Cerebellar cortex (tissue), 1 donor: Measurements from ENCODE around the gene KATNIP.

Experiments
- DNase-seq: peaks from one replicate; pipeline ENCODE4 v3.0.0-alpha.2; 2015; ENCODE audit warnings: low spot score

The KATNIP gene

GRCh38 chr16:27549746-27550581, at the start of gene KATNIP, which contains the start of gene GTF3C1:
TSS of gene KATNIP (plus strand) at chr16:27550144. CDS start at chr16:27550171, 27 bp downstream.
TSS of gene GTF3C1 (minus strand) at chr16:27549913. CDS start at chr16:27549890, 23 bp downstream.
- DNase-seq: peak; percentile 99

- no peak for DNase-seq
Measured at GRCh38 chr16:27500801-27501200, 49.1 kb upstream of the KATNIP start.

GRCh38 chr16:27503662-27504061, 46.3 kb upstream of the KATNIP start:
- no peak for DNase-seq

- no peak for DNase-seq
Measured at GRCh38 chr16:27505297-27506236, 44.4 kb upstream of the KATNIP start.

- no peak for DNase-seq
Measured at GRCh38 chr16:27506771-27507170, 43.2 kb upstream of the KATNIP start.

GRCh38 chr16:27508476-27508875, 41.5 kb upstream of the KATNIP start:
- DNase-seq: no peak

- DNase-seq: peak; percentile 26
Measured at GRCh38 chr16:27511657-27512448, 38.1 kb upstream of the KATNIP start.

- no peak for DNase-seq
Measured at GRCh38 chr16:27514806-27515205, 35.1 kb upstream of the KATNIP start.

- DNase-seq: peak; percentile 14
Measured at GRCh38 chr16:27515874-27516353, 34.0 kb upstream of the KATNIP start.

- no peak for DNase-seq
Measured at GRCh38 chr16:27516365-27516764, 33.6 kb upstream of the KATNIP start.

GRCh38 chr16:27517664-27518063, 32.3 kb upstream of the KATNIP start:
- no peak for DNase-seq

- DNase-seq: no peak
Measured at GRCh38 chr16:27518226-27518625, 31.7 kb upstream of the KATNIP start.

- DNase-seq: no peak
Measured at GRCh38 chr16:27520982-27521673, 28.8 kb upstream of the KATNIP start.

- no peak for DNase-seq
Measured at GRCh38 chr16:27522173-27522707, 27.7 kb upstream of the KATNIP start.

- DNase-seq: peak; percentile 27
Measured at GRCh38 chr16:27526180-27526579, 23.8 kb upstream of the KATNIP start.

GRCh38 chr16:27528294-27528693, 21.6 kb upstream of the KATNIP start:
- no peak for DNase-seq

- DNase-seq: peak; percentile 41
Measured at GRCh38 chr16:27529962-27530361, 20.0 kb upstream of the KATNIP start.

- DNase-seq: no peak
Measured at GRCh38 chr16:27531186-27531585, 18.8 kb upstream of the KATNIP start.

- no peak for DNase-seq
Measured at GRCh38 chr16:27531826-27532800, 17.8 kb upstream of the KATNIP start.

- DNase-seq: no peak
Measured at GRCh38 chr16:27534256-27534655, 15.7 kb upstream of the KATNIP start.
